A549 (cell line): ENCODE measurements around the gene RAX.

Experiments
- CEBPB ChIP-seq, 2 experiments: fragments of >200 bp in 1 of 2; sonication (Bioruptor Twin) in 1 of 2; formaldehyde crosslinking in 1 of 2; IDR thresholded peaks; 2 replicates each; pipeline ENCODE4 v1.6.1; 2012 to 2016
- EP300 ChIP-seq, 2 experiments: fragments of >200 bp; sonication (Bioruptor Twin); formaldehyde crosslinking; IDR thresholded peaks; 2 replicates in 1 of 2; 3 replicates in 1 of 2; pipeline ENCODE4 v1.6.1; 2016 to 2017
- JUN ChIP-seq, 2 experiments: fragments of >200 bp; sonication (Bioruptor Twin); formaldehyde crosslinking; IDR thresholded peaks; 2 replicates in 1 of 2; 3 replicates in 1 of 2; pipeline ENCODE4 v1.6.1; 2016 to 2017
- RNF2 ChIP-seq: fragments of 200-600 bp; sonication (generic); IDR thresholded peaks from 2 replicates; pipeline ENCODE4 v1.6.1; 2016; ENCODE audit warnings: low read depth, mild to moderate bottlenecking, antibody characterized with exemption, moderate library complexity, borderline replicate concordance
- TF ChIP-seq, protein P1 (sequence below): IDR thresholded peaks from 2 replicates; pipeline ENCODE4 v1.6.1; 2012; ENCODE audit warnings: low read depth, borderline replicate concordance
- TF ChIP-seq, protein P2 (sequence below): fragments of >200 bp; sonication (Bioruptor Twin); formaldehyde crosslinking; IDR thresholded peaks from 3 replicates; pipeline ENCODE4 v1.5.1; 2016

DNA sequence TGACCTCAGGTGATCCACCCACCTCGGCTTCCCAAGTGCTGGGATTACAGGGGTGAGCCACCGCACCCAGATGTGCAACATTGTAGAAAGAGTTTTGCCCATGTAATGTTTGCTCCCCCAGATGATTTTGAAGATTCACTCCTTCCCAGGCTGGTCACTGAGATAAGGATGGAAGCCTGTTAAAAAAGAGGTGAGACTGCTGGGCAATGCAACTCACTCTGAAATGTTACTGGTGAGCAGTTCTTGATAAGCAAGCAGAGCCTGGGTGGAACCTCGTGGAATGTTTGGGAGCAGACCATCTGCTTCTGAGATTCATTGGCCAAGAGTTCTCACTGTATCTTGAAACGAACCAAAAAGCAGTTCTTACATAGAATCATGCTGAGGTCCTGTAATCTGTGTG, 33.6 kb downstream of the RAX start:
- TF ChIP-seq EP300 (IDR thresholded peaks at IDR 0.05) (no peak), JUN (IDR thresholded peaks at IDR 0.05) (no peak), RNF2 (no peak), CEBPB (IDR thresholded peaks at IDR 0.05) (no peak)
- TF ChIP-seq, protein P1, sequence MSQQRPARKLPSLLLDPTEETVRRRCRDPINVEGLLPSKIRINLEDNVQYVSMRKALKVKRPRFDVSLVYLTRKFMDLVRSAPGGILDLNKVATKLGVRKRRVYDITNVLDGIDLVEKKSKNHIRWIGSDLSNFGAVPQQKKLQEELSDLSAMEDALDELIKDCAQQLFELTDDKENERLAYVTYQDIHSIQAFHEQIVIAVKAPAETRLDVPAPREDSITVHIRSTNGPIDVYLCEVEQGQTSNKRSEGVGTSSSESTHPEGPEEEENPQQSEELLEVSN: no peak
- TF ChIP-seq, protein P2, sequence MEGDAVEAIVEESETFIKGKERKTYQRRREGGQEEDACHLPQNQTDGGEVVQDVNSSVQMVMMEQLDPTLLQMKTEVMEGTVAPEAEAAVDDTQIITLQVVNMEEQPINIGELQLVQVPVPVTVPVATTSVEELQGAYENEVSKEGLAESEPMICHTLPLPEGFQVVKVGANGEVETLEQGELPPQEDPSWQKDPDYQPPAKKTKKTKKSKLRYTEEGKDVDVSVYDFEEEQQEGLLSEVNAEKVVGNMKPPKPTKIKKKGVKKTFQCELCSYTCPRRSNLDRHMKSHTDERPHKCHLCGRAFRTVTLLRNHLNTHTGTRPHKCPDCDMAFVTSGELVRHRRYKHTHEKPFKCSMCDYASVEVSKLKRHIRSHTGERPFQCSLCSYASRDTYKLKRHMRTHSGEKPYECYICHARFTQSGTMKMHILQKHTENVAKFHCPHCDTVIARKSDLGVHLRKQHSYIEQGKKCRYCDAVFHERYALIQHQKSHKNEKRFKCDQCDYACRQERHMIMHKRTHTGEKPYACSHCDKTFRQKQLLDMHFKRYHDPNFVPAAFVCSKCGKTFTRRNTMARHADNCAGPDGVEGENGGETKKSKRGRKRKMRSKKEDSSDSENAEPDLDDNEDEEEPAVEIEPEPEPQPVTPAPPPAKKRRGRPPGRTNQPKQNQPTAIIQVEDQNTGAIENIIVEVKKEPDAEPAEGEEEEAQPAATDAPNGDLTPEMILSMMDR: no peak
